ENCODE results near the gene GAL3ST2. TPM values are rescaled to one million over a fixed set of nuclear protein-coding genes. Genes with fewer than 3 reads are reported as not detected.

GAL3ST2 gene
- total RNA-seq, 4 donors from 2014 or later, result 0.21 to 0.29 TPM; not detected in 2

GRCh38 chr2:241793385-241793784 lies 16.8 kb downstream of the GAL3ST2 start:
- Histone ChIP-seq H3K4me1 (no peaks in the 10 kb centered on the region), H3K9me3 (no peaks in the 10 kb centered on the region), H3K27ac (no peak overlapping the region), H3K36me3 (no peaks in the 10 kb centered on the region), H3K27me3 (no peaks in the 10 kb centered on the region), H3K4me3 (no peak overlapping the region)
- TF ChIP-seq POLR2A (IDR thresholded peaks at IDR 0.05) (no peak), CTCF (IDR thresholded peaks at IDR 0.05) (no peak)
- intact Hi-C loops (cut with DNase I; ENCODE audit: low total_unique reads), result no loop called here
- DNase-seq, result no peak

DNA sequence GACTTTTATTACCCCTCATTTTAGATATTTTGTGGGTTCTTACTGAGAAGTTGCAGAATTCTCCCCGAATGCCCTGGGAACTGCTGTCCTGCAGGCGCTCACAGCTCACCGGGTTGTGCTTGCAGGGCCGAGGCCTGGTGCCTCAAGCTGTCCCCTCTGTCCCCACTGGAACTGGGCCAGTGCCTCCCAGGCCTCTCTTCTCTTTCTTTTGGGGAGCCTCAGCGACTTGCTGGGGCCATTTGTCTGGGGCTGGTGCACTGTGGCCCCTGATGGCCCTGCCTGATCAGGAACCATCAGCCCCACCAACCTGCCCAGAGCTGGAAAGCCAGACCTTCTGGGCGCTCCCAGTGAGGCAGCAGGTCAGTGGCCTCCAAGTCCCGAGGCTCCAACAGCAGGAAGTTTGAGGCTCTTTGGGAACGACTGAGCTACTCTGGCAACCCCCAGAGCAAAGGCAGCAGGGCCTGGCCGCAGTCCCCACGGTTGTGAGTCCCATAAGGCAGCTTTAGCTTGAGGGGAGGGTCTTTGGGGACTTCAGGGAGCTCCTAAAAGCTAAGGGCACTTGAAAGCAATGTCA lies 17.7 kb downstream of the GAL3ST2 start:
- no peak for DNase-seq
- no peaks in the 10 kb centered on the region for H3K36me3 ChIP-seq
- H3K27ac ChIP-seq, result no peak overlapping the region
- H3K4me1 ChIP-seq, result no peaks in the 10 kb centered on the region
- no peak overlapping the region for H3K4me3 ChIP-seq
- H3K27me3 ChIP-seq, result no peaks in the 10 kb centered on the region
- no peak for TF ChIP-seq POLR2A (IDR thresholded peaks at IDR 0.05)
- intact Hi-C loops (cut with DNase I; ENCODE audit: low total_unique reads), result no loop called here
- no peaks in the 10 kb centered on the region for H3K9me3 ChIP-seq

DNA sequence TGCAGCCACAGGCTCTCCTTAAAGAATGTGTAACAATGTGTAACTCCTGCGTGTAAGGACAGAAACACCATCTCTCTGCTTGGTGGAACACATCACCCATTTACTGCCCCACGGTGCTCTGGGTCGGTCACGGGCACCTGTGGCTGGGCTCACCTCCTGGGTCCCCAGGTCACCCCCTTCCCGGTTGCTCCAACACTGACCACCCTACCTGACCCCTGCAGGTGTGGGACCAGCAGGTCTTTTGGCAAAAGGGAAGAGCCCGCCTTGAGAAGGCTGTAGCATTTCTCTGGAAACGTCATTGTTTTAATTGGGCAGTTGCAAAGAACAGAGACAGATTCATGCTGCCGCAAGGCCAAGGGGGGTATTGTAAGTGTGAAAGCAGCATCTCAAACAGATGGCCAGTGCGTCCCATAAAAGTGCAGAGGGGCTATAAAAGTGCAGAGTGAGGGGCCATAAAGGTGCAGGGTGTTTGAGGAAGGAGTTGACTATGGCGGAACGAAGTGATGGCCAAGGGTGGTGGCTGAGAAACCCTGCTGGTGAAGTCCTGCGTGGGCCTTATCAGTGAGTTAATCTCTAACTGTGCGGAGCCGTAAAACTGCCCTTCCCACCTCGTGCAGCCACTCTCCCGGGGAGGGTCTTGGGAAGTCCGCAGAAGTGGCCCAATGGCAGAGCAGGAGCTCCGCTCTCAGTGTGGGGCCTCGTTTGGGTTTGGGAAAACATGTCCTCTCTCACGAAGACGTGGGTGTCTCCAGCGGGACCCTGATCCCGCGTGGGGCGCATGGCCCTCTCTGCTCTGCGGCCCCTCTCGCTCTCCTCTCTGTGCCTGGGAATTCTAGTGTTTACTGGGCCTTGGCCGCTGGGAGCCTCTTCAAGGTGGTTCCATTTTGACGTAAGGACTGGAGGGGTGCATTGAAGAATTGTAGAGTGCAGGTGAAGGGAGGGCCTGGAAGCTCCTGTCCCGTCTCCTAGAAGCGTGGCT lies 18.7 kb downstream of the GAL3ST2 start:
- Histone ChIP-seq H3K27me3 (no peaks in the 10 kb centered on the region), H3K9me3 (no peaks in the 10 kb centered on the region), H3K27ac (no peak overlapping the region), H3K4me3 (no peak overlapping the region), H3K36me3 (no peaks in the 10 kb centered on the region), H3K4me1 (no peaks in the 10 kb centered on the region)
- intact Hi-C loops (cut with DNase I; ENCODE audit: low total_unique reads), result no loop called here
- DNase-seq, result peak in 1 of 2 donors; percentile 8
- TF ChIP-seq CTCF (IDR thresholded peaks at IDR 0.05) (no peak), POLR2A (IDR thresholded peaks at IDR 0.05) (no peak)

DNA sequence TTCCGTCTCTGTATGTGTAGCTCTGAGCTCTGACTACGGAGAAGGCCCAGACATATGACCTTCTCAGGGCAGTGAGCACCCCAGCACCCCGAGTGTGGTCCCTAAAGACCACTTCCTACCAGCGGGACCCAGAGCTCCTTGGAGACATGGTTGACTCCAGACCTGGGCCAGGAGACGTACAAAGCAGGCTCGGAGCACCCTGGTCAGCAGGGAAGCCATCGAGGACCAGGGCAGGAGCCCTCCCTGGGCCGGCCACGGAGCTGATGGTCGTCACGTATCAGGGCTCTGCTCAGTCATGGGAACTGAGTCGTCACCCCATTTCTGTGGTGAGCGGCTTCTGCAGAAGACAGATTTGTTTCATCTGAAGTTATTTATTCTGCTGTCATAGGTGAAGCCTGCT lies 19.6 kb downstream of the GAL3ST2 start:
- DNase-seq, result peak in 1 of 2 donors; percentile 11
- Histone ChIP-seq H3K4me3 (no peak overlapping the region), H3K36me3 (no peaks in the 10 kb centered on the region), H3K27me3 (no peaks in the 10 kb centered on the region), H3K4me1 (no peaks in the 10 kb centered on the region), H3K27ac (no peak overlapping the region), H3K9me3 (no peaks in the 10 kb centered on the region)
- TF ChIP-seq POLR2A (IDR thresholded peaks at IDR 0.05) (no peak), CTCF (IDR thresholded peaks at IDR 0.05) (no peak)
- intact Hi-C loops (cut with DNase I; ENCODE audit: low total_unique reads), result no loop called here

- no peak overlapping the region for H3K4me3 ChIP-seq
- TF ChIP-seq CTCF (IDR thresholded peaks at IDR 0.05) (no peak), POLR2A (IDR thresholded peaks at IDR 0.05) (no peak)
- no peaks in the 10 kb centered on the region for H3K36me3 ChIP-seq
- no peaks in the 10 kb centered on the region for H3K27me3 ChIP-seq
- no peaks in the 10 kb centered on the region for H3K4me1 ChIP-seq
- H3K27ac ChIP-seq, result no peak overlapping the region
- H3K9me3 ChIP-seq, result no peaks in the 10 kb centered on the region
- intact Hi-C loops (cut with DNase I; ENCODE audit: low total_unique reads), result no loop called here
- peak in 1 of 2 donors; percentile 10 for DNase-seq
These were observed 20.1 kb downstream of the GAL3ST2 start for GRCh38 chr2:241796610-241797138.

Measured in uterus (tissue), 4 donors.